AG20443 (cell line): ENCODE results near the gene LHX1.

Experiments used
- DNase-seq: peaks from one replicate; pipeline ENCODE4 v3.0.0; 2012; ENCODE audit warnings: low spot score, mixed read lengths

Gene LHX1

DNA sequence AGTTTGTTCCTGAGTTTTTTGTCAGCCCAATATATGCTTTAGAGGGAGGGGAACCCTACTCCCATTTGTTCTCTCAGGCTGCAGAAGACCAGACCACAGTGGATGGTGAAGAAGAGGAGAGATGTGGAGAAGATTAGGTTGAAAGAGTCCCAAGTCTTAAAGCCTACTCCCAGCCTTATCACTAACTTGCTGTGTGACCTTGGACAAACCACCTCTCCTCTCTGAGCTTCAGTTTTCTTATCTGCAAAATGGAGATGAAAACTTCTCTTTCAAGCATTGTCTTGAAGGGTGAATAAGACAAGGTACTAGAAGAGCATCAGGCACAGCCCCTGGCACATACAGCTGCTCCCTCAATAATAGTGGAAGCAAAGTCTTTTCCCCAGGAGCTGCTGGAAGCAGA, 15.1 kb upstream of the LHX1 start:
- DNase-seq: no peak

DNA sequence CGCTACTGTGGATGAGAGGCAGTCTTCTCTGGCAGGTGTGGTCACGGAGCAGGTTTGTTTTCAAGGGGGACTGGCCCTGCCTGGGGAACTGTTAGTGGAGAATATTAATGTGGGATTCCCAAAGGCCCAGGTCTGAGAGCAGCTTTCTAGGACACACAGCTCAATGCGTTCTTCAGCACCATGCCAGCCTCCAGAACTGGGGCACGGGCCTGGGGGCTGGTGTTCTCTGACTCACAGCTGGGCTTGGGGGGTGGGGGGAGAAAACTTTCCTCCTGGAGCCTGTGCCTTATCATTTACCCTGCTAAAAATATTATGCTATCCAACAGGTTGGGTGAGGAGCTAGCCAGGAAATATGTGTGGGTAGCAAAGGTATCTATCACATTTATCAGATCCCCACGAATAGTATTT, 13.5 kb upstream of the LHX1 start:
- no peak for DNase-seq

DNA sequence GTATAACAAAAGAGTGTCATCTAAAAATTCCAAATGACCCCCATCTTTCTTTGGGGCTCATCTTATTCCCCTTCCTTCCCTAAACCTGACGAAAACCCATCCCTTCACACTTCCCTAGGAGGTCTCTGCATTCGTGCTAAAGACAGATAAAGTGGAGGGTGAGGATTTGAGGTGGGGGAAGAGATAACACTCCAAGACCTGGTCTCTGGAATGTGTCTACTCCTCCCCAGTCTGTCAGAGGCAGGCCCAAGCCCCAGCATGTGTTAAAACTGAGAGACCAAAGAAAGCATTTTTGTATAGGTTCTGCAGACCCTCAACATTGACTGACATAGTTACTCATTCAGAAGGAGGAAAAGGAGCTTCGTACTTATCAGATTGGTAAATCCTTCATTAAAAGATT, 11.0 kb upstream of the LHX1 start:
- no peak for DNase-seq

DNA sequence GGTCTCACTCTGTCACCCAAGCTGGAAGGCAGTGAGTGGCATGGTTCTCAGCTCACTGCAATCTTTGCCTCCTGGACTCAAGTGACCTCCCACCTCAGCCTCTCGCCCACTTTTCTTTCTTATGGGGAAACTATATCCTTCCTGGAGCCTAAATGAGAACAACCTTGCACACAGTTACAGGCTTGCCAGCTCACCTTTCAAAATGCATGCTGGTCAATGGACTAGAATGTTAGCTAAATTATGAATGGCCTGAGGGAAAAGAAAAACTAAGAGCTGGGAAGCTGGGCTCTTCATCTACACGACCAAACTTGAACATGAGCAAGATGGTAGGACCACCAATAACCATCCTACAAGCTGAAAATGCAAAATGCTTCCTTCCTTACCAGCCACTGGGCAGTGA, 10.6 kb upstream of the LHX1 start:
- DNase-seq: no peak

DNA sequence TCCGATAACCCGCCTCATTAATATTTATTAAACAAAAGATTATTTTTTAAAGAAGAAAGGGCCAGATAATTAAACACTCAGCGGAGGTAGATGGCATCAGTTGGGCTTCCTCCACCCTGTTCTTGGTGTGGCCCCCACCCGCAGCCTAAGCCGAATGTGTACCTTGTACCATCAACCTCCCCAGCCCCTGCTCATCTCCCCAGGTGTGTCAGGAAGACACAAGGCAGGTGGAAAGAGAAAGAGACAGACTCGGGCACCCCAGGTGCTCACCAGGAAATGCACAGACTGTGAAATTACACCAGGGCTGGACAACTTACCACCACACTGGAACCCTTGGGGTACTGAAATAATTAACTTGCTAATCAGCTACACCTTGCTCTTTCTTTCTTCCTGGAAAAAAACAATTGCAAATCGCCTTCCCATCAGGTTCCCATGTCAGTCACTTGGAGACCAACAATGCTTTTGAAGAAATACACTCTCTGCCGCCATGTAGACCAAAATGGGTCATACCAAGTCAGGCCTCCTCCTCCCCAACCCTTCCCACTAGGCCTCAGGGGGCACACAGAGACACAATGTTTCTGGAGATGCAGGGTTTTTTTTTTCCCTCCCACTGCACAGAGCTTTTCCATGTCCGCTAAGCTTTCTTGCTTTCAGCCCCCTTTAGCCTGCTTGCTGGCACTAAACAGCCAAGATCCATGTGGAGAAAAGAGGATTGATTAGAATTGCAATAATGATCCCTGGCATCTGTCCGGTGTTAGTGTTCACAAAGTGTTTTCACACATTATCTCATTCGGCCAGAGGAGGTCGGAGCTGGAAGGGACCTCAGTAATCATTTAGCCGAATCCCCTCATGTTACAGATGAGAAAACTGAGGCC, 8.6 kb upstream of the LHX1 start:
- no peak for DNase-seq

DNA sequence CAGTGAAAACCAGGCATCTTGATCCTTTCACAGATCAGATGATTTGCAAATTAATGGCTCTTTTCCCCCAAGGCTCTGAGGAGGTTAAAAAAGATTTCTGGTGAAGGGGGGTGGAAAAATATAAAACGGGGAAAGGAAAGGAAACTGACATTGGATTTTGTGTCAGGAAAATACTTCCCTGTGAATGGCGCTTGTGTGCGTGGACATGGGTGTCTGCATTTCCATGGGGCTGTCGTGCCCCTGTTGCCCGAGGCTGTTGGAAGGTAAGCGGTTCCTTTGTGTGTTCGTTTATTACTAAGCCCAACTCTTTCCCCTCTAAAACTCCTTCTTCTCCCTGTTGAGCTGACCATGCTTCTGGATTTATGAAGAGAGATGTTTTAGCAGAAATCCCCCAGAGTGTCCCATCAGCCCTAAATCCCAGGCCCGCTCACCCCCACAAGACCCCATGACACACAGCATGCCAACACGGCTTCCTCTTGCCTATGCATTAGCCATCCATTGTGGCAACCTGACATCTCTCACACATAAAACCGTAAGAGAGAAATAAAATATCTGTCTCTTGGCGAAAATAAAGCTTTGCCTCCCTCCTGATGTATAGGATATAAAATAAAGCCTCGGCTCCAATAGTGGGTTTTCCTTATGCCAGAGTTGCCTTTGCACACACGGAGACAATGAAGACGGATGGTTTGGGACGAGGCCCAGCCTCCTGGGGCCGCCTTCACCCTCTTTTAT, 7.3 kb upstream of the LHX1 start:
- DNase-seq: no peak

DNA sequence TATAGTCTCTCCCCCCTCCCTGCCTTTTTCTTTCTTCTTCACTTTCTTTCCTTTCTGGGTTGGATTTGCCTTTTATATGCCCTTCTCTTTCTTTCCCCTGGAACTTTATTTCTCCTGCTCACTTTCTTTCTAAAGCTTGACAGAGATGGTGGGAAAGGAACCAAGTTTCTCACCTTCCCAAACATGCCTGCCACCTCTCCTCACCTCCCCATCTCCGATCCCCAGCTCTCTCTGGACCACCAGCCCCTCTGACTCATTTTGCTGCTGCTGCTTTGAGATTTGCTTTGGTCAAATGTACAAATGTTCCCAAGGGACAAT, 6.7 kb upstream of the LHX1 start:
- no peak for DNase-seq

DNA sequence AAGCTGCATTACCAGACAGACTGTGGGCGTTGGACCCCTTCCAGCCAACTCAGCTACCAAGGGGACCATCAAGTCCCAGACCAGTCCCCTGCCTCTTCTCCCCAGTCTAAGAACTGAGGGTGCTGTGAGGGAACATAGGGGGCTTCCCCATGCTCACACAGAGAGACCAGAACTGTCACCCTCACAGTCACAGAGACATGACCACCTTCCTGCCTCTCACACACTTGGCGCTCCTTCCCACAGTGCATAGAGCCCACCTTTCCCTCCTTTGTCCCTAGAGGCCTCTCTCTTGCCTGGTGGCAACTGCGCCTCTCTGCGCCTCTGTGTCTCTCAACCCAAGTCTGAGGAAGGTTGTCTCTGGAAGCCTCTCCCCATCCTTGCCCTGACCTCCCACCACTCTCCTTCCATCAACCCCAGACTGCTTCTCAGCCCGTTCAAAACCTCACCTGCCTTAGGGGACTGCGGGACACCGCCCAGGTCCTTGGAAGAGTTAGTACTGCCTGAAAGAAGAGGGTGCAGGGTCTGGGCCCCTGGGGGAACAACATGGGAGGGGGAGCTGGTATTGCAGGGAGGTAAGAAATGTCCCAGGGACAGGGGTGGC, 6.1 kb upstream of the LHX1 start:
- DNase-seq: no peak

DNA sequence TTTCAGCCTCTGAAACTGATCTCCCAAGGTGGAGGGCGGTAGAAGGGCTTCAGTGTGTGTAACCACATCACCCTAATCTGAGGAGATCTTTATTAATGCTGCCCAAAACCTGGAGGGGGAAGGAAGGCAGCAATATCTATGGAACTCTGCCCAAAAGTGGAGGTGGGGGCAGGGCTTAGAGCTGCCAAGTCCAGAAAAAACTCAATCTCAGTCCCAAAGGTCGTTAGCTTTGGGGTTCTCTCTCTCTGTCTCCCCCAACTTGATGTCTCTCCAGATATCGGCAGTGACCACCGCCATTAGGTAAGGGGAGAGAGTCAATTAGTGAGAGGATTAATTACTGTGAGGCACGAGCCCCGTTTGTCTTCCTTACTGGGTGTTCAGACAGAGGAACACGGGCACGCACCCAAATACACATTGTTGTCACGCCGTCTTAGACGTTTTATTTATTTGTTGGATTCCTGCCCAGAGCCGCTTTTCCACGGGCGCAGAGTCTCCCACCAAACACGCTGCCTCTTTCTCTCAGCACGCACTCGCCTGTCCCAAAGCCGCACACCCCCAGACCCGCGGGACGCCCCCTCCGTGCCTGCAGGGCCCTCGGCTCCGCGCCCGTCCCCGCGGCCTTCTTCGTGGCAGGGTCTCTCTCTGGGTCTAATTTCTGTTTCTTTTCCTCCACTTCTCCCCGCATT, 5.4 kb upstream of the LHX1 start:
- DNase-seq: no peak

DNA sequence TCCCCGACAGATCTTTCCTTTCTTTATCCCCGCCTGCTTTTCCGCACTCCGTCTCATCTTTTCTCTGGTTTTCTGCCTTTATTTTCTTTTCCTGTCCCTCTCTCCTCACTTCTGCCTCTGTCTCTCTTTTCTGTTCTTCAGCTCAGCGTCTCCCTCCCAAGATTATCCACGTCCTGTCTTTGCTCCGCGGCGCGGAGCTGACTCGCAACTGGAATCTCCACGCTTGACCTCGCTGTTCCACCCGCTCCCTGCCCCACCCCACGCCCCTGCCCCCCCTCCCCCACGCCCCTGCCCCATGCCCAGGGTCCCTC, 4.9 kb upstream of the LHX1 start:
- no peak for DNase-seq

DNA sequence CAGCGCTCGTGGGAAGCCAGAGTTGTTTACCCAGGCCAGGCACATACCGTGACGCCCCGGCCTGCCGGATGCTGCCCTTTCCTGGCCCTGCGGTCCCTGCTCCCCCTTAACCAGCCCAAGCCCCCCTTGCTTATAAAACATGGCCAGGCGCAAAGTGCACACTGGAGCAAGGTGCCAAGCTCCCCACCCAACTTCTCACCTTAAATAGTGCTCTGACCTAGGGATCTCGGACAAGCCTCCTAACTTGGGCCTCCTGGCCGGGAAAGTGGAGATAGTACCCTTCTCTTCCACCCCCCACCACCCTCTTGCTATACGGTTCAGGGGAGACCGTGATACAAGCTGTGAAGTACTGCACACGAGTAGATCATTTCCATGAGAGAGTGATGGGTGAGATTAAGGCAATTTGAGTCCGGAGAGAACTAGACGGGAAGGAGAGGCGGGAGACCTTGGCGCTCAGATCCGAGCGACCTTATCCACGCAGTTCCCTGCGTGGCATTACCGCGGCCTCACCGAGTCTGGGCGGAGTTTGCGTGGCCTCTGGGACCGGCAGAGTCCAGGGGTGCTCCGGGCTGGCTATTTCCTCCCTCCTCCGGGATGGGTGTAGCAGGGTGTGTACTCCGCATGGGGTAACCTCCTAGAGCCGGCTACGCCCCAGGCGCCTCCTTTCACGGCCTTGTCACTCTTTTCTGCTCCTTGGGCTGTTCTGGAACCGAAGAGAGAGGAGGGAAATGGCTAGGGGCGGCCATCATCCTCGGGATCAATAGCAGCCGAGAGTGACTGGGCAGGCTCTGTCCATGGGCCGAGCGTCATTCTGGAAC, 4.4 kb upstream of the LHX1 start:
- peak; percentile 17 for DNase-seq

DNA sequence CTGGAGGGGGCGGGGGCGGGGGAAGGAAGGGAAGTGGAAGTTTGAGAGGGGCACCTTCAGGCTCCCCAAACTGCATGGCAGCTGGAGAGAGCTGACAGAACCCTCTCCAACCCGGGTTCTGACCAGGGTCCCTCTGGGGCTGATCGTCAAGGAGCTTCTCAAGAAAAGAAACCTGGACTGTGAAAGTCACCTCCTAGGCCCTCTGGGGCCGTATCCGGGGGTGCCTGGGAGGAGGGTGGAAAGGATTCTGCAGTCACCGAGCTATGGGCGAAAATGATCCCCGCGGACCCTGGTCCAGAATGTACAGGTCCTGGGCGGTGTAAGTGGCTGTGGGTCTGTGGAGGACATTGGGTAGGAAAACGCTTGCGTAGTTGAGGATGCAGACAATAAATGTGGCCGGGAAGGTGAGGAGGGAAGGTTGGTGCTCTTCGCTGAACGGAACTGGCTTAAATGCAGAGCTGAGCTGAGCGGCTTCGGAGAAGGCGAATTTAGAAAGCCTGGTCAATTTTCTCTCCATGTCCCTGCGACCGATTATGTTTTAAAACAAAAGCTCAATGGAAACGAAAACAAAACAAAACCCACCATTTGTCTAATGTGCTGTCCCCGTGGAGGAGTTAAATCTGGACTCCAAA, 3.6 kb upstream of the LHX1 start:
- no peak for DNase-seq

DNA sequence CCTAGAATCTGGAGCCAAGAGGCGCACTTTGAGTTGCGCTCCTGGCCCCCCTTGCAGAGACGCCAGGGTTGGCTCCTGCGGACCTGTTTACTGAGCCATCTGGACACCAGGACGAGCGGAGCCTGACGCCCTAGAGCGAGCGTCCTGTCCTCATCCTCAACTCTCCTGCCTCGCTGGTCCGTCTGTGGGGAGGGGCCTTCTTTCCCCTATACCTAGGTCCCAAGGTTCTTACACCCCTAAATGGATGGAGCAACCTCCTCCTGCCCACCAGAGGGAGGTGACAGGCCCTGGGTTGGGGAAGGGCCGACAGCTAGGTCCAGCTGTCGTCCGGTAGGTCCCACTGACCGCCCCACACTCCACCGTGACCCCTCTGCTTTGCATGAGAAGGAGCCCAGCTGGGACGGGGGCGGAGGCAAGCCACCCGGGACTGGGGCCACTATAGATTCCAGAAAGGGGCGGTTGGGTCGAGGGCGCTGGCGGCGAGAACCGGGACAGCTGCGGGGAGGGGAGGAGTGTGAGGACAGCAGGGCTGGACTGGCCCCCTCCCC, 3.1 kb upstream of the LHX1 start:
- DNase-seq: no peak

DNA sequence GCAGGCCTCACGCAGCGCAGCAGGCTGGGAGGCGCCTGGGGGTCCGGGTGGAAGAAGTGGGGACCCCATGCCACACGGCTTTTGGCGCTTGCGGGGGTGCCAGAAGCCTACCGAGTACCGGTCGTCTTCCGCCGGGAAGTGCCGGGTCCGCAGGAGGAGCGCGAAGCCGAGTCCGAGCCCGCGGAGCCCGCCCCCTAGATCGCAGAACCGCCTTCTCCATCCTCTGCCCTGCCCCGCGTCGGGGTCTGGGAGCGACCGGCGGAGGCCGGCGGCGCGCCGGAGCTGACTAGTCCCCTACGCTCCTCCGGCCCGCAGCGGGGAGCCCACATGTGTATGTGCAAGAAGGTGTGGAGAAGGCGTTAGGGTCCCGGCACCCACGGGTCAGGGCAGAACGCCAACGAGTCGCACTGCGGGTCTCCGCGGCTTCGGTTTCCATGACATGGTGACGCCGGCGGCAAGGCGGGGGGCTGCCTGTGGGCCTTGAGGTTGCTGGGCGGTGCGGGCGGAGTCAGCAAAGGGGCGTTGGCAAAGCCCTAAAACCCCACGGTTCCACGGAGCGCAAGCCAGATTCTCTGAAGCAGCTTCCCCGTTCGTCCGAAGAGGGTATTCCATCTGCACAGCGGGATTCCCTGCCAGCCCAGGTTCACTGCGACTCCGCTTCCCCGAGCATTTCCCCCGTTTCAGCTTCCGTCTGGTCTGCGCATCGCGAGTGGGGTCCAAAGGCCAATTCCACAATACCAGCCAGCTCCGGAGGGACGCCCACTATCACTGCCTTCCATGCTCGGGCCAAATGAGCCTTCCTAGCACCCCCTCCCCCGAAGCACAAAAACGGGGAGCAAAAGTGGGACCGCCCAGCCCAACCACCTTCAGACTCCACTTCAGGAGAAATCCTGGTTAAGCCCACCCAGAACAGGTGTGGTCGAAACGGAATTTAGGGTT, 2.3 kb upstream of the LHX1 start:
- DNase-seq: peak; percentile 45

DNA sequence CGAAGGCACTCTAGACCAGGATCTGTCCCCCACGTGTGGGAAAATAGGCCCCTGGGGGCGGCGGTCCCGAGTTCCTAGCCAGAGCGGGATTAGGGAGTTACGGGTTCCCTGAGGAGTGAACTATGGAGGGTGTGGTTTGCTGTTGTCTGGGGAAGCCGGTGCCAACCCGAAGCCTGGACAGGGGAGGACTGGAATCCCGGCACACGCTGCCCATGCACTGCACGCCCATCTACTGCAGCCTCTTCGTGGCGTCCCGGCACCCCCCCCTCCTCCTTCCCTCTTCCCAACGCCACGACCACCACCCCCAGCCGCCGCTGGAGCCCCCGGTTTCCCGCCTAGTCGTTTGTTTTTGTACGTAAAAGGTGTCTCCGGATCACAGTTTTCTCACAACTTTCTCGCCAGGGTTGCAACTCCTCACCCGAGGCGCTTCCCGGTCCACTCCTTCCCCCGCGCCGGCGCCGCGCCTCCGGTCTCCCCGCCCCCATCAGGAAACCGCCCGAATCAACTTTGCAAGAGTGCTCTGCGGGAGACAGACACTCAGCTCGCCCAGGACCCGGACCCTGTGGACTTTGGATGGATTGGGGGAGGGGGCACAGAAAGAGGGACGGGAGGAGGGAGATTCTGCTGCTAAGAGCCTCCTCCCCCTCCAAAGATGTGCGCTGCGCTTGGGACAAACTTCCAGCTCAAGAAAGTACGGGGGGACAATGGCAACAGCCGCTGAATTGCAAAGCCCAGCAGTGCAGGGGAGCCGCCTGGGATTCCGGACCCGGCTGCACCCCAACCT, 1.4 kb upstream of the LHX1 start:
- peak; percentile 25 for DNase-seq

DNA sequence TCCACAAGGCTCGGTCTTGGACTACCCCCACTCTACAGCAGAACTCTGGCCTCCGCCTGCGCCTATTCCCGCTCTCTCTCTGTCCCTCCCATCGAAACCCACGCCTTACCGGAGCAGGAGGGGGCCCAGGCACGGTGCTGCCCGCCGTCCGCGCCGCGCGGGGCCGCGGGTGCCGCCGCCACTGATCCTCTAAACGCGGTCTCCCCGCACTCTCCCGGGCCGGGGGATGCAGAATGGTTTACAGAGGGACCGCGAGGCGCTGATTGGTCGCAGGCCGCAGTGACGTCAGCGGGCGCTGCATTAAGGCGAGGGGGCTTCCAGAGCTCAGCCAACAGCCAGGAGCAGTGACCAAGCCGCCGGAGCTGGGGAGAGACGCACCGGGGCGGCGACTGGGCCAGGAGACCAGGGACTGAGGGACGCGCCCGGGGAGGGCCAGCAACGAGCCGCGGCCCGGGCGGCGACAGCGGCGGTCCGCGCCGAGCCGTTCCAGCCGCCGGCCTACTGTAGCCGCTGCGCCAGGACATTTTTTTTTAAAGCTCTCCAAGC, 747 bp upstream of the LHX1 start:
- peak; percentile 27 for DNase-seq

DNA sequence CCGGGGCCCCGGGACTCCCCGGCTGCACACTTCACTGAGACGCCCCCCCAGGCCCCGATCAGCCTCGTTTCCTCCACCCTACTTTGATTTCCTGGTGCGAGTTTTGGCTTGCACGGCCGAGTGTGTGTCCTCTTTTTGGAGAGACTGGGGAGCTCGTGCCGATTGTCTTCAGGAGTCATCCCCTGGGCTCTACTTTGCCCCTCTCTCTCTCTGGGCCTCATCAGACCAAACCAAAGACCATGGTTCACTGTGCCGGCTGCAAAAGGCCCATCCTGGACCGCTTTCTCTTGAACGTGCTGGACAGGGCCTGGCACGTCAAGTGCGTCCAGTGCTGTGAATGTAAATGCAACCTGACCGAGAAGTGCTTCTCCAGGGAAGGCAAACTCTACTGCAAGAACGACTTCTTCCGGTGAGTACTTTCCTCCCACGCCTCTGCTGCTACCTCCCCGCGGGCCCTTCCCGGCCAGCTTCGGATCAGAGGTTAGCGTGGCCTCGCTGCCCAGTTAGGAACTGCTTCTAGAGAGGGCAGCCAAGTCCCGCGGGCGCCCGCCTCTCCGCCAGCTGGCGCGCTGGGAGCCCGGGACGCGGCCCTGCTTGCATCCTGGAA, 787 bp downstream of the LHX1 start:
- peak; percentile 30 for DNase-seq

DNA sequence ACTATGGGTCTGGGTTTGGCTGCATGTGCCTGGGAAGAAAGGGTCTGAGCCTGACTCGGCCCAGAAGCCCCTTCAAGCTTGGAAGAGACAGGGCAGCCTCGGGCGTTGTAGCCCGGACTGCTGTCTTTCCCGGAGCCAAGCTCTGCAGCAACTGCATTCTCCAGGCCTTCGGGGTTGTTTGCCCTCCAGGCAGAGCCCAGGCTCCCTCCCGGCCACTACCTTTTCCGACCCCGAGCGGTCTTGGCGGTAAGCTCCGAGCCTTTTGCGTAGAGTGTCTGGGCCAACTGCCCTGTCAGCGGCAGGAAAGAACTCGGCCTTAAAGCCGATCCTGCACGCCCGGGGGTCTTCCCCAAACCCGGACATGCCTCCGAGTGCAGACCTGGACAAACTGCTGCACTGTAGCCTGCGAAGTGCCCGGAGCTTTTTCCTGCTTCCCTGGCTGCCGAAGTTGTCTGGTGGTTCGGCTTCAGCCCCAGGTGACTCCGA, 1.3 kb downstream of the LHX1 start:
- DNase-seq: no peak
